Measurements from ENCODE around the gene MDM2.

Gene MDM2

DNA sequence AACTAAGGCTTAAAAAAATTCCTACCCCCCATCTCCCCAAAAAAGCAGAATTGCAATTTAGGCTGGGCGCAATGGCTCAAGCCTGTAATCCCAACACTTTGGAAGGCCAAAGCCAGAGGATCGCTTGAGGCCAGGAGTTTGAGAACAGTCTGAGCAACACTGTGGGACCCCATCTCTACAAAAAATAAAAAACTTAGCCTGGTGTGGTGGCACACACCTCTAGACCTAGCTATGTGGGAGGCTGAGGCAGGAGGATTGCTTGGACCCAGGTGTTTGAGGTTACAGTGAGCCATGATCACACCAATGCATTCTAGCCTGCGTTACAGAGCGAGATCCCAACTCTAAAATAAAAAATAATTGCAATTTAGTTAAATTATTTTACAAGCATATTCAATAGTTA, 70.9 kb downstream of the MDM2 start:
- DNase-seq (ENCODE audit: low spot score), result no peak

DNA sequence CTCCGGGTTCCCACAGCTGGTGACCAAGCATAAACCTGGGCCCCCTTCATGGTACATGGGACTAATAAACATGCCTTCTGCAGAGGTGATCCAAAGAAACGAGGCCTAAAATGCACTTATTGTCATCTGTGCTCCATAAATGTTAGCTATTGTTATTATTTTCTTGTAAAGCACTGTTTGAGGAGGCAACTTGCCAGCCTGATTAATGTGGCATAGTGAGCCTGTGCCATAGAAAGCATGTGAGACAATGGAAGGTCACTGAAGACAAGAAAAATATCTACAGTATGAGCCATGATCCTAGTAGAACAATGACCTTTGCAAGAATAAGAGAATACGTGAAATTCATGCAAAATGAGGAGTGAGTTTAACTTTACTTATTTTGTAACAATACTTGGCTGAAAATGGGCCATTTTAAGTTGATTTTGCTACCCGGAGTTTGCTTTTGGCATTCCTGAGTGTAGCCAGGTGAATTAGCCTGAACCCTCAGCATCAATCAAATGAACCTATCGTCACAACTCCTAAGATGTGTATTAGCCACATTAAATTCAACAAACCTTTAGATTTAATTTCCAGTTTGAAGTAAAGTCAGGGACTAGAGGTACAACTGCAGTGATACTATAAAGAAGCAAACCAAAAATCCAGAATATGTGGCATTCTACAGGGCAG, 72.8 kb downstream of the MDM2 start:
- DNase-seq (ENCODE audit: low spot score), result no peak

DNA sequence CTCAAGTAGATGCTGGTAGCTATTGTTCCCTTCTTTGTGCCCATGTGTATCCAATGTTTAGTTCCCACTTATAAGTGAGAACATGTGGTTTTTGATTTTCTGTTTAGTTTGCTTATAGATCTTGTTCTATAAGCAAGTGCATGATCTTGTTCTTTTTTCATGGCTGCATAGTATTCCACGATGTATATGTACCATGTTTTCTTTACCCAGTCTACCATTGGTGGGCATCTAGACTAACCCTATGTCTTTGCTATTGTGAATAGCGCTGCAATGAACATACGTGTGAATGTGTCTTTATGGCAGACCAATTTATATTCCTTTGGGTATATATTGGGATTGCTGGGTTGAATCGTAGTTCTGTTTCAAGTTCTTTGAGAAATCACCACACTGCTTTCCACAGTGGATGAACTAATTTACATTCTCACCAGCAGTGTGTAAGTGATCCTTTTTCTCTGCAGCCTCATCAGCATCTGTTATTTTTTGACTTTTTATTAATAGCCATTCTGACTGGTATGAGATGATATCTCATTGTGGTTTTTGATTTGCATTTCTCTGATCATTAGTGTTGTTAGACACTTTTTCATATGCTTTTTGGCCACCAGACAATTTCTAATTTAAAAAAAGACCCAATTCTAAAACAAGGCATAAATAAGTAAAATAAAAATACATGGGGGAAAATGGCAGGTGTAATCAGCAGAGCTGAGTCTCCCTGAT, 74.4 kb downstream of the MDM2 start:
- DNase-seq (ENCODE audit: low spot score), result no peak

DNA sequence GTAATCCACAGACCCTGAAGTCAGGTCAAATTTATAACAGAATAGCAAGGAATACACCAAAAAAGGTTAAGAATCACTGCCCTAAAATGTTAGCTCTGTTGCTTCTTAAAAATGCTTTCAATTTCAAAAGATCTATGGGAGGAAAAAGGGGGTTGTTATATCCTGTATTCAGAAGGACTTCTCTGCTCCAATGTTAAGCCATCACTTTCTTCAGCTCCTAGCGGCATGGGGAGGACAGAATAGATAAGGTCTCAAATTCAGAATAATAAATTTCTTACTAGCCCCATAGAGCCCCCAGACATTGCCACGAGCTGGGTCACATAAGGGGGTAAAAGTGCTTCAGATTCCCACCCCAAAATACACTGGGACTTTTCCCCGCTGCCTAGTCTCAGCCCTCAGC, 75.2 kb downstream of the MDM2 start:
- no peak for DNase-seq (ENCODE audit: low spot score)

DNA sequence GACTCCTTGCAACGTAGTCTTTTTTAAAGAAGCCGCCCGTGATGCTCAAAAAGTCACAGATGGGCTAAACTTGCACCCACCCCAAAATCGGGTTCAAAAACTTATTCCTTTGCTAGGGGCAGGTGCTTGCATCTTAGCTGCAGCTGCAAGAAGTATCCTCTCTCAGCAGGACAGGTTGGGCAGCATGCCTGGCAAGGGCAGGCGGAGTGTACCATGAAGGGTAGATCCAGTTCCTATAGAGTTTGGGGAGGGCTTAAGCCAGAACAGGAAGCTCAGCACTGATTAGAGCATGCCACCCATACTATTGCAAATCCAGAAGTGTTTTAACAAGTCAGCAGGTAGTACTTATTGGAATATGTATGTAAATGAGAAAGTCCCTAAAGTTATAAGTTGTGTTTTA, 76.3 kb downstream of the MDM2 start:
- DNase-seq (ENCODE audit: low spot score), result no peak

DNA sequence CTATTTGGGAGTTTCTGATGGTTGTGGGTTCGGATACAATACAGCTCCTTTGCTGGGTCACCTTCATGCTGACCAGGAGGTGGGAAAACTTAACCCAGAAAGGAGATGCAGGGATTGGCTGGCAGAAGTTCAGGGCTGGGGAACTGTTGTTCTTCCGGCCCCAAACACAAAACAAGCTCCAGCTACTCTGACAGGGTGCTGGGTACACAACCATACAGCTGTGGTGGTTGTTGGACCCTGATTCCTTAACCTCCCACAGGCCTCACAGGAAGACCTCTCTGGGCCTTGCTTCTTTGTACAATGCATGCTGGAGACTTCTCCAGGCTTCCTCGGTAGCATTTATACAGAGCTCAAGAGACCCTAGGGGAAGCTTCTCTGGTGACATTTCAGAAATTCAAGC, 77.4 kb downstream of the MDM2 start:
- no peak for DNase-seq (ENCODE audit: low spot score)

DNA sequence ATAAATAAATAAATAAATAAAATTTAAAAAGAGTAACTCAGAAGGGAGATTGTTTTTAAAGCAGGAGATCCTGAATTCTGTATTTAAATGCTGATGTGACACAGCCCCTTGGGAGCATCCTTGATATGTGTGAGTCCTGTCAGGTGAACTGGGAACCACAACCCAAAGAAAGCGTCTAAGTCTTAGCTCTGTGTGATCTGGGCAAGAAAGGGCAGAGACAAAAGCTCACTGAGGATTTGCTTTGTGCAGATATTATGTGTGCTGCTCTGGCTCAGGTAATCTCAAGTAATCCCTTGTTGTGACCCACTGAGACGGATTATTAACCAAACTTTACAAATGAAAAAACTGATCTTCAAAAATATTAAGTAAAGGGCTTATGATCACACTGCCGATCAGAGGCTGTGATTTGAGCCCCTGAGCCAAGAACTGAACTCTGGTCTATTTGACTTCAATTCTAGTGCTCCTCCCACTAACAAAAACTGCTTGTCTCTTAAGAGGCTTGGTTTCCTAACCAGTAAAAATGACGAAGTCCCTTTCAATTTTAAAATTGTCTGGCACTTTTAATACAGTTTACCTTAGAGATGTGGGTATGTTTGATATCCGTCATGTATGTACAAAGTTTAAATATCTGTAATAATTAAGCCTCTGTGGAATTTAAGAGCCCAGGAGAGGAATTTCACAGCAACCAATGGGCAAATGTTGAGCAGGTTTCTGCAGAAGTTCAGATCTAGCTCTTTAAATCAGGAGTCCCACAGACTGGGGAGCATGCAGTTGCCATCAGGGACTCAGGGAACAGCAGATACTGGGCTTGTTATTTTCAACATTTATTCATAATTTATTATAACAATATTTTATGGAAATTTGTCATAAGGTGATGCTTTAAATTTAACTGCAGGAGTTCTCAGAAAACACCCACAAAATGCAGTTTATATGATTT, 78.9 kb downstream of the MDM2 start:
- DNase-seq (ENCODE audit: low spot score), result no peak

DNA sequence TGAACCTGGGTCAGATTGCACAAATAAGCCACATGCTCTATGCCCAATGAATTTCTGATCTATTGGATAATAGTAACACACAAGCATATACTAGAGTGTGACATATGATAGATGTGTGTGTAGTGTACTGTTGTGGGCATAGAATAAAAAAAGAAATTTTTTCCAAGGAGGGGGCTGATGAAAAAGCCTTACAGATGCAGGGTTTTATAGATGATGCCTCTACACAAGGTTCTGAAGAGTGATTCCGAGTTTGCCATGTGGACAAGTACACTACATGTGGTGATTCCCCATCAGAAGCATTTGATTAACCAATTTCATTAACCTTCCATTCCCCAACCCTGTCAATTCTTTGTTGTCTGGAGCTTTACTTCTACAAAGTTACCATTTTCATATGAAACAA, 79.7 kb downstream of the MDM2 start:
- no peak for DNase-seq (ENCODE audit: low spot score)

DNA sequence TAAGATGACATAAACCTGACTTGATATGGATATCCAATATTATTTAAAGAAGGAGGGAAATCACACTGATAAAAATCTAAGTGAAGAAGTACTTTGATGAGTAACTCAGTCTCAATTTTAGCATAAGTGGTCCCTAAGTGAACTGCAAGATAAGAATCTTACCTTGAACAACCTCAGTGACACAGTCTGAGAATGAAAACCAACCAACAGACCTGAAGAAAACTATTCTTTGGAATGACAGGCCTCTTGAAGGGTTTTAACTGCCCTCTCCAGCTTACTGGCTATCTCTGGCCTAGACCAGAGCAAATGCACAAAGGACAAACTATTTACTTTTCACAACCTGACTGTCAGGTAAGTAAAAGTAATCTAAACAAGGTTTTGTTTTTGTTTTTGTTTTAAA, 80.3 kb downstream of the MDM2 start:
- DNase-seq (ENCODE audit: low spot score), result no peak

DNA sequence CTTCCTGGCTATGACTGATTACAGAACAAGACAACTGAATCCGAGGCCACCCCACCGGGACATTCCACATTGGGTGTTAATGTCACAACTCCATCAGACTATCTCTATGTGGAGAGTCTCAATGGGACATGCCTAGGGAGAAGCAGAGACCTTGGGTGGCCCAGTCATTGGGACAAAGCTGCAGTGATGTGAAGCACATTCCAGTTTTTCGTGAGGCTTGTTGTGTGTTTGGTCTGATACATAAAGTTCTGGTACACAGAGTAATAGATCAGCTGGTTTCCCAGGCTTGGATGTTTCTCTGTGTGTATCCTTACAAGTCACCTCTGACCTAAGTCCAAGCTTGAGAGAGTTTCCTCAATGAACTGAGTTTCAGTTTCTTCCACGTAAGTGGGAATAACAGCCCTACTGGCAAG, 82.7 kb downstream of the MDM2 start:
- no peak for DNase-seq (ENCODE audit: low spot score)

DNA sequence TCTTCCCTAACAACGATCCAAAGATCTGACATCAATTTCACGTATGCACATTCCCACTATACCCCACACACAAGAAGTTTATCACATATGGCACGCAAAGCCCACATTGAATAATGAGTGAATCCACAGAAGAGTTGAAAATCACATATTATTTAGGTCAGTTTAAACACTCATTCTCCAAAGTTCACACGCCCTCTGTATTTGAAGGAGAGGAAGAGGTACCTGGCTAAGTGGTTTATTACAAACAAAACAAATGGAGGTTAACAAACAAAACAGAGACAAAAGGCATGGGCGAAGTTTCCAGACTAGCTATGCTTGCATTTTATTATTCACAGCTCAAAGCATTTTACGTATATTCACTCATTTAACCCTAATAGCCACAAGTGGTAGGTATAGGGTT, 83.2 kb downstream of the MDM2 start:
- no peak for DNase-seq (ENCODE audit: low spot score)

DNA sequence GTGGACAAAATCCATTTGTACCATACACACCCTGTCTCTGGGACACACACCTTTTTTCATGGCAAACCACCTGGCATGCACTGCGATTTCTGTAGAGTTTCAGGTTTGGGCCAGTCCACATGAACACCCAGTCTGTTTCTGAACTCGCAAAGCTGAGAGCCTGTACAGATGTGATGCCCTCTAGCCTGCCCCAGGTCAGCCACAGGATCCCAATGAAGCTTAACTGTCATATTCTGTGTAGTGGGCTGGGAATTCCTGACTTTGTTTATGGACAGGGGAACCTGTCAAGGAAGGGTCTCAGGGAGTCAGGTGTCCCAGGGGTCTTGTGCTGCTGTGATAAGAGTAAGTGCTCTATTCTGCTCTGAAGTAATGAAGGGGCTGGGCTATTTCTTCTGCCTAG, 85.2 kb downstream of the MDM2 start:
- no peak for DNase-seq (ENCODE audit: low spot score)

DNA sequence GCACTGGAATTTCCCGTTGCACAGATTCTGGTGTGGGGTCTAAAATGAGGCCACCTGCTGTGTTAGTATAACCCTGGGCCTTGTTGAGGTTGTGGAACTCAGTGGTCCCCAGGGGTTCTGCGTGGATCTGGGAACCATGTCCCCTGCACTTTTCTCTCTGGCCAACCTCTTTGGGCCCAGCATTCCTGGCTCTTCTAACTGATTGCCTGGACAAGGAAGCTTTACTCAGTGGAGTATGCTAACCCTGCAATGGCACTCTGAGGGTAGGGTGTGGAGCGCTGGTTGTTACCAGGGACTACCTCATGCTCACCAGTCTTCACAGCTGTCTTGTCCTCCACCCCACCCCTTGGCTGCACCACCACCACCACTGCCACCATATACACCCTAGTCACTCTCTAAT, 85.8 kb downstream of the MDM2 start:
- no peak for DNase-seq (ENCODE audit: low spot score)

DNA sequence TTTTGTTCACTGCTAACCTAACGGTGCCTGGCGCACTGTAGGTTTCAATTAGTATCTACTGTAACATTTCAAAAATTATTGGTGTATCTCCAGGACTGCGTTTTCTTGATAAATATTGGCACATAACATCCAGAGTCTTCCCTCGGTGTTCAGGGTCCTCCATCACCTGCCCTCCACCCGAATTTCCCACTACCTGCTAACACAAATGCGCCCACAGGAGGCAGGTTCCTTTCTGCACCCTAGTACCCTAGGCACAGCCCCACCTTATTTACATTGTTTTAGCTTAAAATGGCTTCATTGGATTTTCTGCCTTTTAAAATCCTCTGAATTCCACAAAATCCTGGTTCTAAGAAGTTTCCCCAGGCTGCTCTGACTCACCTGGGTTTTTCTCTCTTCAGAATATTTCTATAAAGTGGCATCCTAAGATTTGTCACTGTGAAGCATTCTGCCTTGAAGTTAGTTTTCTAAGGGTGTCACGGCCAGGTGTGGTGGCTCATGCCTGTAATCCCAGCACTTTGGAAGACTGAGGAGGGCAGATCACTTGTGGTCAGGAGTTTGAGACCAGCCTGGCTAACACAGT, 86.4 kb downstream of the MDM2 start:
- DNase-seq (ENCODE audit: low spot score), result no peak

DNA sequence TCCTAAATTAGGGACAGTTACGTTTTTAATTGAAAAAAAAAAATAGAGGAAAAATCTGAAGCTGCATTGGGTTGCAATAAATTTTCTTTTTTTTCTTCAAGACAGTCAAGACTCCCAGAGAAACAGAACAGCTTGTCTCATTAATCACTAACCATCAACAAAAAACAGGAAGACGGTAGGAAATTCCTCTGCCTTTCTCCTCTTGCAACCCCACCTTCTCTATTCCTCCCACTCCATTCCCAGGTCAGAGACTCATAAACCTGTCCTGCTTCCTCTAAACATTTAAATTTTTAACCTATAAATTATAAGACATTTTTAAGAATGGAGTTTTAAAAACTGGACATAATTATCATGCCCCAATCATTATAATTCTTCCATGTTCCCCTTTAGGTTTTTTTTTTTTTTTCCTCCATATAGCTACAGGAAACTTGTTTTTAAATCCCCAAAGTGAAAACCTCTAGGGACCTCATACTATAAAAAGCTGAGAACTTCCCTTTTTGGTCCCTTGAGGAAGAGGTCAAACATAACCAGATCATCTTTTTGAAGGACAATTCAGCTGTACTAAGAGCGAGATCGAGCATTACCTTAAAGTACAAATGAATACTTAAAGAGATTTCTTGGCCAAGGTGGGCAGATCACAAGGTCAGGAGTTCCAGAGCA, 89.0 kb downstream of the MDM2 start:
- no peak for DNase-seq (ENCODE audit: low spot score)

DNA sequence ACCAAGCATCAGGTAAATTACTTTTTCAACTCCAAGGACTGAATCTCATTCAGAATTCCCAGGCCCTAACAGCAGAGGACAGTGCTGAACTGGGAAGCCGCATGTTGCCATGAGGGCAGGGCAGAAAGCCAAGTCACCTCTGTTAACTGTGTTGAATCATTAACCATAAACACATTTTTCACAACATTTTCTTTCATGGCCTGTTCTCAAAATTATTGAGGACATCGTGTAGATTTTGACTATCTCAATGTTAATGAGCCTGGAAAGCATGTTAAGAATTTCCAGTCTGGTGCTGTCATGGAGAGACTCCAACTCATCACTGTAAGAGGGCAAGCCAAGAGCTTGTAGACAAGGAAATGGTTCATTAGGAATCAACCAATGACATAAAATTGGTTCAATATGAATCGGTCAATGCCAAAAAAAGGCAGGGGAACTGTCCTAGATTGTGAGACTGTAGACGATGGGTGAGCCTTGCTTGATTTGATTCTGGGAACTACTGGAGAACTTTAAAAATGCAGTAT, 91.3 kb downstream of the MDM2 start:
- DNase-seq (ENCODE audit: low spot score), result peak; percentile 61

DNA sequence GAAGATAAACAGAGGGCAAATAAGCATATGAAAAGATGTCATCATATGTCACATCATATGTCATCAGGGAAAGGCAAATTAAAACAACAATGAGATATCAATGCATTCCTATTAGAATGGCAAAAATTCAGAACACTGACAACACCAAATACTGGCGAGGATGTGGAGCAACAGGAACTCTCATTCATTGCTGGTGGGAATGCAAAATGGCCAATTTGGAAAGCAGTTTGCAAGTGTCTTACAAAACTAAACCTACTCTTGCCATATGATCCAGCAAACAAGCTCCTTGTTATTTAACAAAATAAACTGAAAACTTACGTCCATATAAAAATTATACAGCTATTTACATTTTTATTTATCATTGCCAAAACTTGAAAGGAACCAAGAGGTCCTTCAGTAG, 92.3 kb downstream of the MDM2 start:
- no peak for DNase-seq (ENCODE audit: low spot score)

Measured in LoVo (cell line).